Heart left ventricle (tissue), 13 donors: ENCODE data around the gene MAGI2.

Experiments used
- POLR2A ChIP-seq, 2 donors: fragments of 450-650 bp; IDR thresholded peaks; one replicate each; pipeline ENCODE4 v1.6.1; 2017; ENCODE audit warnings: antibody characterized with exemption in 2 of 2, mild to moderate bottlenecking in 2 of 2, moderate library complexity in 2 of 2
- TF ChIP-seq, protein P1 (sequence below), 12 donors: fragments of 200-600 bp; sonication (generic) in 4 of 12; IDR thresholded peaks; one replicate each; pipeline versions ENCODE4 v1.5.0 to v1.8.0; 2018 to 2022; ENCODE audit warnings: antibody characterized with exemption in 12 of 12, mild to moderate bottlenecking in 5 of 12
- donor health status: ischemic (EF 13 %, LVEDD 7.1; RV severe dilation, severe dysfunction).
- donor health status: DM: no; HTN: yes; CAD: no.
- donor health status: DM: no; HTN: no; CAD: no.
- donor health status: ischemic (EF 25% LVEDD 6.9; RV normal size, moderate dysfunction).
- donor health status: ischemic (EF 25% LVEDD 5.7; RV mildly dilated, moderate dysfunction).
- donor health status: ischemic (EF 35%, LVEDD 5.7; RV mildly dilated, moderate dysfunction).
- donor health status: nonischemic (EF 11% LVEDD 7.7; RV severe dilation, severe dysfunction).
- donor health status: DM: yes; HTN: yes; CAD: no.
- donor health status: PGD.
- donor health status: ischemic (EF 29% LVEDD 5.4; RV normal size, mild dysfunction).
- donor health status: nonischemic (EF 23%, LVEDD 6.1; RV moderate dilation, normal function).

GRCh38 chr7:78959477-78959876, 494.0 kb downstream of the MAGI2 start:
- no peak for TF ChIP-seq POLR2A (IDR thresholded peaks at IDR 0.05)
- TF ChIP-seq, protein P1, sequence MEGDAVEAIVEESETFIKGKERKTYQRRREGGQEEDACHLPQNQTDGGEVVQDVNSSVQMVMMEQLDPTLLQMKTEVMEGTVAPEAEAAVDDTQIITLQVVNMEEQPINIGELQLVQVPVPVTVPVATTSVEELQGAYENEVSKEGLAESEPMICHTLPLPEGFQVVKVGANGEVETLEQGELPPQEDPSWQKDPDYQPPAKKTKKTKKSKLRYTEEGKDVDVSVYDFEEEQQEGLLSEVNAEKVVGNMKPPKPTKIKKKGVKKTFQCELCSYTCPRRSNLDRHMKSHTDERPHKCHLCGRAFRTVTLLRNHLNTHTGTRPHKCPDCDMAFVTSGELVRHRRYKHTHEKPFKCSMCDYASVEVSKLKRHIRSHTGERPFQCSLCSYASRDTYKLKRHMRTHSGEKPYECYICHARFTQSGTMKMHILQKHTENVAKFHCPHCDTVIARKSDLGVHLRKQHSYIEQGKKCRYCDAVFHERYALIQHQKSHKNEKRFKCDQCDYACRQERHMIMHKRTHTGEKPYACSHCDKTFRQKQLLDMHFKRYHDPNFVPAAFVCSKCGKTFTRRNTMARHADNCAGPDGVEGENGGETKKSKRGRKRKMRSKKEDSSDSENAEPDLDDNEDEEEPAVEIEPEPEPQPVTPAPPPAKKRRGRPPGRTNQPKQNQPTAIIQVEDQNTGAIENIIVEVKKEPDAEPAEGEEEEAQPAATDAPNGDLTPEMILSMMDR (IDR thresholded peaks at IDR 0.05), result no peak
